SK-N-SH (cell line): ENCODE measurements around the gene SHTN1. TPM values are rescaled to one million over a fixed set of nuclear protein-coding genes. Genes with fewer than 3 reads are reported as not detected.

Source experiments
- CTCF ChIA-PET: fragments of 300-600, 350-600 bp; formaldehyde crosslinking; extraction: SDS; loops from one replicate; lab custom pipeline; 2021; lab: Yijun Ruan, JAX
- POLR2A ChIA-PET: fragments of 350-600 bp; sonication (Branson Sonifier 250); formaldehyde crosslinking; extraction: SDS; loops from one replicate; lab custom pipeline; 2020; ENCODE audit warnings: antibody characterized with exemption, inconsistent platforms; lab: Yijun Ruan, JAX
- DNase-seq: peaks from one replicate; pipeline ENCODE4 v3.0.0; 2012
- H2AFZ ChIP-seq: fragments of 200-600 bp; sonication (generic); 2 replicates; pipeline ENCODE4 v1.8.1; 2016; ENCODE audit warnings: antibody characterized with exemption, mild to moderate bottlenecking, low read depth
- H3F3A ChIP-seq: fragments of 200-600 bp; sonication (generic); replicated peaks from 2 replicates; pipeline ENCODE3; 2016; ENCODE audit warnings: antibody characterized with exemption, mild to moderate bottlenecking; ENCODE audit not compliant: insufficient read depth
- H3K27ac ChIP-seq, 2 experiments: fragments of 200-500 bp in 1 of 2; fragments of 200-600 bp in 1 of 2; sonication (Bioruptor generic) in 1 of 2; sonication (generic), shearing (Covaris generic) in 1 of 2; 2 replicates each; pipeline versions ENCODE4 v1.5.1 to v1.6.1; 2014 to 2016; ENCODE audit warnings: low read depth in 2 of 2, inconsistent platforms in 1 of 2, low read length in 1 of 2, mild to moderate bottlenecking in 1 of 2, mixed read lengths in 1 of 2
- H3K27me3 ChIP-seq: fragments of 200-600 bp; sonication (generic), shearing (Covaris generic); 2 replicates; pipeline ENCODE4 v1.6.1; 2016; ENCODE audit warnings: mixed run types; ENCODE audit not compliant: insufficient read depth
- H3K36me3 ChIP-seq, 2 experiments: fragments of 200-500 bp in 1 of 2; fragments of 200-600 bp in 1 of 2; sonication (Bioruptor generic) in 1 of 2; sonication (generic) in 1 of 2; replicated peaks in 1 of 2; 2 replicates each; pipeline versions ENCODE3 to v1.5.1; 2014 to 2016; ENCODE audit warnings: low read length in 1 of 2, mild to moderate bottlenecking in 1 of 2; ENCODE audit not compliant: insufficient read depth in 2 of 2, control insufficient read depth in 1 of 2
- H3K4me1 ChIP-seq, 2 experiments: fragments of 200-500 bp in 1 of 2; fragments of 200-600 bp in 1 of 2; sonication (Bioruptor generic) in 1 of 2; sonication (generic), shearing (Covaris generic) in 1 of 2; 2 replicates each; pipeline versions ENCODE4 v1.5.1 to v1.6.1; 2014 to 2016; ENCODE audit warnings: low read depth in 1 of 2, low read length in 1 of 2, mixed run types in 1 of 2; ENCODE audit not compliant: insufficient read depth in 2 of 2, control insufficient read depth in 1 of 2
- H3K4me2 ChIP-seq: fragments of 200-600 bp; sonication (generic), shearing (Covaris generic); 2 replicates; pipeline ENCODE4 v1.6.1; 2017; ENCODE audit warnings: mixed run types
- H3K4me3 ChIP-seq, 2 experiments: fragments of 200-500 bp in 1 of 2; fragments of 200-600 bp in 1 of 2; sonication (Bioruptor generic) in 1 of 2; sonication (generic), shearing (Covaris generic) in 1 of 2; 2 replicates each; pipeline versions ENCODE4 v1.5.1 to v1.8.1; 2014 to 2016; ENCODE audit warnings: low read depth in 2 of 2, inconsistent platforms in 1 of 2, low read length in 1 of 2, mild to moderate bottlenecking in 1 of 2, mixed read lengths in 1 of 2, moderate library complexity in 1 of 2
- H3K79me2 ChIP-seq: fragments of 200-600 bp; sonication (generic); 2 replicates; pipeline ENCODE4 v1.8.1; 2017; ENCODE audit warnings: mild to moderate bottlenecking; ENCODE audit not compliant: insufficient read depth
- H3K9ac ChIP-seq: fragments of 200-600 bp; sonication (generic); 2 replicates; pipeline ENCODE4 v1.6.1; 2017; ENCODE audit warnings: mixed run types
- H3K9me2 ChIP-seq: fragments of 200-600 bp; sonication (generic); 2 replicates; pipeline ENCODE4 v1.6.1; 2017; ENCODE audit warnings: mixed run types
- H3K9me3 ChIP-seq: fragments of 200-600 bp; sonication (generic); 2 replicates; pipeline ENCODE4 v1.6.1; 2017; ENCODE audit warnings: mixed run types, mild to moderate bottlenecking, moderate library complexity
- H4K20me1 ChIP-seq: fragments of 200-600 bp; sonication (generic); 2 replicates; pipeline ENCODE4 v1.6.1; 2017; ENCODE audit warnings: mild to moderate bottlenecking, mixed run types; ENCODE audit not compliant: insufficient read depth
- GATA2 ChIP-seq: sonication (generic); formaldehyde crosslinking; IDR thresholded peaks from 2 replicates; pipeline ENCODE4 v1.5.0; 2020; ENCODE audit warnings: mild to moderate bottlenecking, missing genetic modification reagents
- JUND ChIP-seq: IDR thresholded peaks from 2 replicates; pipeline ENCODE4 v1.4.0; 2012
- MEF2A ChIP-seq: IDR thresholded peaks from 2 replicates; pipeline ENCODE4 v1.4.0; 2012; ENCODE audit warnings: low read depth, borderline replicate concordance
- MXI1 ChIP-seq: IDR thresholded peaks from 2 replicates; pipeline ENCODE4 v1.6.1; 2012; ENCODE audit warnings: mild to moderate bottlenecking, low read depth, low read length, improper control_type of control experiment
- NFIC ChIP-seq: IDR thresholded peaks from 2 replicates; pipeline ENCODE4 v1.4.0; 2012; ENCODE audit warnings: borderline replicate concordance
- POLR2AphosphoS5 ChIP-seq: IDR thresholded peaks from 2 replicates; pipeline ENCODE4 v1.6.1; 2012; ENCODE audit warnings: low read depth, low read length
- RAD21 ChIP-seq: IDR thresholded peaks from 2 replicates; pipeline ENCODE4 v1.6.1; 2012; ENCODE audit warnings: mild to moderate bottlenecking, low read length
- RFX5 ChIP-seq: IDR thresholded peaks from 2 replicates; pipeline ENCODE4 v1.6.1; 2012; ENCODE audit warnings: mild to moderate bottlenecking, improper control_type of control experiment, low read length
- SMC3 ChIP-seq: IDR thresholded peaks from 2 replicates; pipeline ENCODE4 v1.6.1; 2012; ENCODE audit warnings: low read depth, low read length, improper control_type of control experiment
- TAF1 ChIP-seq: IDR thresholded peaks from 2 replicates; pipeline ENCODE4 v1.6.1; 2012; ENCODE audit warnings: low read depth, mild to moderate bottlenecking, low read length, moderate library complexity, borderline replicate concordance
- YY1 ChIP-seq: IDR thresholded peaks from 2 replicates; pipeline ENCODE4 v1.4.0; 2012; ENCODE audit warnings: low read depth, mild to moderate bottlenecking
- WGBS: methylation state at CpG from one replicate; pipeline ENCODE4 v1.1.6; 2017; ENCODE audit warnings: low lambda C conversion rate; 5-methylcytosine and 5-hydroxymethylcytosine counted together
- polyA plus RNA-seq, 3 experiments: library from polyadenylated mRNA; depleted of rRNA; stranded (reverse); fragments of >200 nt; gene quantifications; 2 replicates each; pipeline ENCODE4 v1.2.3, GENCODE V29; 2012
- TF ChIP-seq, protein P1 (sequence below): fragments of 150-350 bp; IDR thresholded peaks from 2 replicates; pipeline ENCODE4 v1.6.1; 2016; ENCODE audit warnings: mild to moderate bottlenecking, low read depth, low read length
- TF ChIP-seq, protein P2 (sequence below): IDR thresholded peaks from 2 replicates; pipeline ENCODE4 v1.4.0; 2012; ENCODE audit warnings: low read depth
- TF ChIP-seq, protein P3 (sequence below): IDR thresholded peaks from 2 replicates; pipeline ENCODE4; 2012
- TF ChIP-seq, protein P4 (sequence below): fragments of 150-350 bp; IDR thresholded peaks from 2 replicates; pipeline ENCODE4 v1.6.1; 2017; ENCODE audit warnings: antibody characterized with exemption, low read length, low read depth, borderline replicate concordance

SHTN1 gene
- polyA plus RNA-seq, 1 of the 3 experiments (the other 2 are of a cell fraction), result 5.2 TPM

DNA sequence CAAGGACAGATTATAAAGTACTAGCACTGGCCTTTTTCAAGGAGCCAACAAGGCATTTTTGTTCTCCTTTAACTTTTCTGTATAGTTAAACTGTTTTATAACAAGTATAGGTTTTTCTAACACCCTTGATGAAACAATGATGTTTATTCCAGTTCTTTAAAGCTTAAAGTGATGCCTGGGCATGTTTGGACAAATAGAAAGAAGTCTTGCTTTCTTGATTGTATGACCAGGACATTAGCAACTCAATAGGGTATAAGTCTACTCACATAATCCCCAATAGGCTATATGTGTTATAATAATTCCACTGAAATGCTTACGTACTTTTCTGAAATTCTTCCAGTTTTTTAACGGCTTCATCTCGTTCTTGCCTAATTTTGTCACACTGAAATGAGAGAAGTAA lies 36.7 kb downstream of the SHTN1 start:
- POLR2A ChIA-PET, result no interaction called here
- Histone ChIP-seq H3K9me2 (no peaks in the 10 kb centered on the region), H4K20me1 (no peaks in the 10 kb centered on the region), H3K4me3 (no peak overlapping the region), H3K79me2 (no peaks in the 10 kb centered on the region), H3K27ac (no peak overlapping the region), H3F3A (peaks cover 3% of the 10 kb centered on the region), H3K4me2 (no peak overlapping the region), H2AFZ (no peak overlapping the region), H3K4me1 (no peaks in the 10 kb centered on the region), H3K36me3 (peaks cover 0 to 27% of the 10 kb centered on the region in 2 experiments), H3K9me3 (no peaks in the 10 kb centered on the region)
- no peak for DNase-seq
- 97% methylated on average over 3 of the region's 3 CpGs for WGBS
- CTCF ChIA-PET, result no interaction called here
- TF ChIP-seq, protein P1, sequence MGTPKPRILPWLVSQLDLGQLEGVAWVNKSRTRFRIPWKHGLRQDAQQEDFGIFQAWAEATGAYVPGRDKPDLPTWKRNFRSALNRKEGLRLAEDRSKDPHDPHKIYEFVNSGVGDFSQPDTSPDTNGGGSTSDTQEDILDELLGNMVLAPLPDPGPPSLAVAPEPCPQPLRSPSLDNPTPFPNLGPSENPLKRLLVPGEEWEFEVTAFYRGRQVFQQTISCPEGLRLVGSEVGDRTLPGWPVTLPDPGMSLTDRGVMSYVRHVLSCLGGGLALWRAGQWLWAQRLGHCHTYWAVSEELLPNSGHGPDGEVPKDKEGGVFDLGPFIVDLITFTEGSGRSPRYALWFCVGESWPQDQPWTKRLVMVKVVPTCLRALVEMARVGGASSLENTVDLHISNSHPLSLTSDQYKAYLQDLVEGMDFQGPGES, result no peak
- TF ChIP-seq RAD21, result no peak
- TF ChIP-seq, all 33 proteins: peak for 0
- Histone ChIP-seq H3K9ac (no peak overlapping the region), H3K27me3 (no peaks in the 10 kb centered on the region)

DNA sequence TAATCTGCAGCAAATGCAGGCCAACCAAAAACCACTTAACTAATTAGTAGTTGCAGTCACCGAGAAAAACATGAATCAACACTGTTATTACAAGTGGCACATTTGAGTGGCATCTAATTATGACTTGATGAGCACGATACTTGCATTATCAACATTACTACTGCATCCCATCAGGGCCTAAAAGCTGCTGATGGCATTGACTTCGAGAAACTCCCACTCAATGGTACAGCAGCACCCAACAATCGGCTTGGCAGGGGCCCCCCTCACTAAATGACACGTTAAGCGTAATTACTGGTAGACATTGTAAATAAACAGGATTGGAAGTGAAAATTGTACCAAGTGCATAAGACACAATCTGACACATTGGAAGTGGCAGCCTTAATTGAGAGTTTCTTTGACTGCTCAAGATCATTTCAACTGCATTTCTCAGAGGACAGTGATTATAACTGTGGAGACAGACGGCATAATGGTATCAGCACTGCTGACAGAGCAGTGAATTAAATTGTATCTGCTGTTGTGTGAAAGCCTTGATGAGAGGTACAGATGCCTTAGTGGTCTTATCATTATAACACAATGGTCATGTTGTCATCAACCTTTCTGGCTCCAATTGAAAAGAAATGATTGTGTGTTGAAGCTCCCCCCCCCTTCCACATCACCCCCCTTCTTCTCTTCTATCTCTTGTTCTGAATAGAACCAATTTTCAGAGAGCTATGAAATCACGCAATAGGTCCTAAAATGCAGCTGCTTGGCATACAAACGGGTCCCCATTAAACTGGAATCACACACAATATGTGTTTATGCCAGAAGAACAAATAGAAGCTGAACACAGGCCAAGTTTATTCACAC lies 43.4 kb downstream of the SHTN1 start:
- no peaks in the 10 kb centered on the region for H3K9me2 ChIP-seq
- H3K4me3 ChIP-seq, result no peak overlapping the region
- no peaks in the 10 kb centered on the region for H3K9me3 ChIP-seq
- POLR2A ChIA-PET, result interaction anchor here (0.6 kb wide), 2 partner anchors 49 to 1895 kb away, joined by 3 to 4 read pairs; no protein-coding TSS in a partner anchor
- H3K27ac ChIP-seq, result peak overlapping the region in 1 of 2 experiments; percentile 48; a peak in 2 of 4 replicates
- TF ChIP-seq NFIC (no peak), GATA2 (peak; percentile 57), RFX5 (no peak)
- no peak overlapping the region for H3K4me2 ChIP-seq
- H3K9ac ChIP-seq, result no peak overlapping the region
- peak; percentile 39 for DNase-seq
- H3K27me3 ChIP-seq, result no peaks in the 10 kb centered on the region
- no peaks in the 10 kb centered on the region for H3F3A ChIP-seq
- H3K36me3 ChIP-seq, result peaks cover 0 to 9% of the 10 kb centered on the region in 2 experiments
- no peaks in the 10 kb centered on the region for H4K20me1 ChIP-seq
- H2AFZ ChIP-seq, result no peak overlapping the region
- WGBS, result 73% methylated on average over 9 of the region's 9 CpGs
- CTCF ChIA-PET, result interaction anchor here (0.9 to 1.3 kb wide), 2 partner anchors 12 to 32 kb away, joined by 3 read pairs; no protein-coding TSS in a partner anchor
- H3K4me1 ChIP-seq, result peaks cover 7 to 8% of the 10 kb centered on the region in 2 experiments; a peak in 3 of 4 replicates
- no peaks in the 10 kb centered on the region for H3K79me2 ChIP-seq

DNA sequence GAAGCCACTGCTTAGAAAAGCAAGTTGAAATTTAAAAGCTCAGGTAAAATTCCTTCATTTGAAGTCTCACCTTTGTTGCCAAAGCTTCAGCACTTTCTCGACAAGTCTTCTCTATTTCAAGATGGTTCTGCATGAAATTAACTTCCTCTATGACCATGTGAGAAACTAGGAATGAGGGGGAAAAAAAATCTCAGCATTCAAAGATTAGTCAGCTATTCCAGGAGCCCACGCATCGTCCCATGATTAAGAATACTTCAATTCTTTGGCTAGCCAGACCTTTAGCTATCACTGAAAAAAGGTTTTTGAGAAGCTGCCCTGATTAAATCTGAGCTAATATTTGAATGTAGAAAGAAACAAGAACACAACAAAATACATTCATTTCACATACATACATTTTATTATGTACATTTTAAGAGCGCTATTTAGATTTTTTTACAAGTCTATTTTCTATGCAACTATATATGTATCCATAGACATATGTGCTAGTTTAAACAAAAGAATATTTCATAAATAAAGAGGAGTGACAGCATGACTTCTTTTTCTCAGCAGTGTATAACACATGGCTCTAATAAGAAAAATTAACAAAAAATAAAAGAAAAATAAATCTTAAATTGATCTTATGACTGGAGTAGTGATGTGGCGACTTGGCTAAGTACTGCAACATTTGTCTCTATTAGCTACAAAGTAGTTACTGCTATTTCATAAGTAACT lies 44.8 kb downstream of the SHTN1 start:
- no peaks in the 10 kb centered on the region for H3K9me3 ChIP-seq
- no peaks in the 10 kb centered on the region for H3F3A ChIP-seq
- H3K9ac ChIP-seq, result no peak overlapping the region
- no peaks in the 10 kb centered on the region for H3K79me2 ChIP-seq
- ChIA-PET CTCF (interaction anchor here (0.8 to 1.1 kb wide), 2 partner anchors 17 to 122 kb away, joined by 3 read pairs; no protein-coding TSS in a partner anchor), POLR2A (no interaction called here)
- no peaks in the 10 kb centered on the region for H4K20me1 ChIP-seq
- no peaks in the 10 kb centered on the region for H3K9me2 ChIP-seq
- H2AFZ ChIP-seq, result no peak overlapping the region
- H3K36me3 ChIP-seq, result peaks cover 0 to 1% of the 10 kb centered on the region in 2 experiments
- H3K4me2 ChIP-seq, result no peak overlapping the region
- 92% methylated on average over 5 of the region's 5 CpGs for WGBS
- no peaks in the 10 kb centered on the region for H3K27me3 ChIP-seq
- H3K4me3 ChIP-seq, result no peak overlapping the region
- peaks cover 7 to 8% of the 10 kb centered on the region in 2 experiments; a peak in 3 of 4 replicates for H3K4me1 ChIP-seq
- DNase-seq, result no peak
- no peak overlapping the region for H3K27ac ChIP-seq
- TF ChIP-seq JUND (no peak), SMC3 (no peak), TAF1 (no peak), POLR2AphosphoS5 (no peak), RAD21 (no peak), YY1 (no peak), MEF2A (no peak), MXI1 (no peak)
- TF ChIP-seq, protein P2, sequence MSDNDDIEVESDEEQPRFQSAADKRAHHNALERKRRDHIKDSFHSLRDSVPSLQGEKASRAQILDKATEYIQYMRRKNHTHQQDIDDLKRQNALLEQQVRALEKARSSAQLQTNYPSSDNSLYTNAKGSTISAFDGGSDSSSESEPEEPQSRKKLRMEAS, result no peak
- TF ChIP-seq, protein P3, sequence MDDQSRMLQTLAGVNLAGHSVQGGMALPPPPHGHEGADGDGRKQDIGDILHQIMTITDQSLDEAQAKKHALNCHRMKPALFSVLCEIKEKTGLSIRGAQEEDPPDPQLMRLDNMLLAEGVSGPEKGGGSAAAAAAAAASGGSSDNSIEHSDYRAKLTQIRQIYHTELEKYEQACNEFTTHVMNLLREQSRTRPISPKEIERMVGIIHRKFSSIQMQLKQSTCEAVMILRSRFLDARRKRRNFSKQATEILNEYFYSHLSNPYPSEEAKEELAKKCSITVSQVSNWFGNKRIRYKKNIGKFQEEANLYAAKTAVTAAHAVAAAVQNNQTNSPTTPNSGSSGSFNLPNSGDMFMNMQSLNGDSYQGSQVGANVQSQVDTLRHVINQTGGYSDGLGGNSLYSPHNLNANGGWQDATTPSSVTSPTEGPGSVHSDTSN, result no peak
- TF ChIP-seq, protein P1, result no peak
- TF ChIP-seq, protein P4, sequence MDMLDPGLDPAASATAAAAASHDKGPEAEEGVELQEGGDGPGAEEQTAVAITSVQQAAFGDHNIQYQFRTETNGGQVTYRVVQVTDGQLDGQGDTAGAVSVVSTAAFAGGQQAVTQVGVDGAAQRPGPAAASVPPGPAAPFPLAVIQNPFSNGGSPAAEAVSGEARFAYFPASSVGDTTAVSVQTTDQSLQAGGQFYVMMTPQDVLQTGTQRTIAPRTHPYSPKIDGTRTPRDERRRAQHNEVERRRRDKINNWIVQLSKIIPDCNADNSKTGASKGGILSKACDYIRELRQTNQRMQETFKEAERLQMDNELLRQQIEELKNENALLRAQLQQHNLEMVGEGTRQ, result no peak
